Measurements from ENCODE around the gene PUDP. TPM values are rescaled to one million over a fixed set of nuclear protein-coding genes. Genes with fewer than 3 reads are reported as not detected.

The PUDP gene
- total and polyA plus RNA-seq, 12 donors, result 4.3 to 29.3 (median 14.5) TPM

- no peak overlapping the region for H3K27ac ChIP-seq
- no peaks in the 10 kb centered on the region for H3K27me3 ChIP-seq
- TF ChIP-seq CTCF (IDR thresholded peaks at IDR 0.05) (no peak), POLR2A (IDR thresholded peaks at IDR 0.05) (no peak)
- H3K4me3 ChIP-seq, result no peak overlapping the region
- no peak for DNase-seq
- intact Hi-C loops (cut with DNase I), result no loop called here
- H3K9me3 ChIP-seq (replicated peaks in 1 of 3), result no peaks in the 10 kb centered on the region
- no peaks in the 10 kb centered on the region for H3K4me1 ChIP-seq (replicated peaks in 1 of 2)
- WGBS, 4 donors, result 97 to 100% (median 98%) methylated on average over 1 to 2 of the region's 2 CpGs; no CpG with 5 or more reads in 1 of the 4 donors
- no peaks in the 10 kb centered on the region for H3K36me3 ChIP-seq (replicated peaks in 1 of 2)
Measured at GRCh38 chrX:7191681-7192110, 43.7 kb upstream of the PUDP start.

- intact Hi-C loops (cut with DNase I), result no loop called here
- H3K9me3 ChIP-seq (replicated peaks in 1 of 3), result no peaks in the 10 kb centered on the region
- 93 to 100% (median 96%) methylated on average over 2 of the region's 2 CpGs for WGBS, 4 donors
- no peak for DNase-seq
- TF ChIP-seq CTCF (IDR thresholded peaks at IDR 0.05) (no peak), POLR2A (IDR thresholded peaks at IDR 0.05) (no peak)
- H3K27ac ChIP-seq, result no peak overlapping the region
- no peaks in the 10 kb centered on the region for H3K4me1 ChIP-seq (replicated peaks in 1 of 2)
- no peaks in the 10 kb centered on the region for H3K36me3 ChIP-seq (replicated peaks in 1 of 2)
- no peaks in the 10 kb centered on the region for H3K27me3 ChIP-seq
- no peak overlapping the region for H3K4me3 ChIP-seq
Measured at GRCh38 chrX:7190157-7190556, 42.2 kb upstream of the PUDP start.

- Histone ChIP-seq H3K4me1 (replicated peaks in 1 of 2) (no peaks in the 10 kb centered on the region), H3K9me3 (replicated peaks in 1 of 3) (no peaks in the 10 kb centered on the region), H3K27me3 (no peaks in the 10 kb centered on the region), H3K36me3 (replicated peaks in 1 of 2) (no peaks in the 10 kb centered on the region), H3K27ac (no peak overlapping the region), H3K4me3 (no peak overlapping the region)
- WGBS, 4 donors, result 78 to 93% (median 86%) methylated on average over 2 of the region's 2 CpGs
- no peak for DNase-seq
- TF ChIP-seq CTCF (IDR thresholded peaks at IDR 0.05) (no peak), POLR2A (IDR thresholded peaks at IDR 0.05) (no peak)
- intact Hi-C loops (cut with DNase I), result no loop called here
Measured at GRCh38 chrX:7188672-7189071, 40.7 kb upstream of the PUDP start.

- TF ChIP-seq POLR2A (IDR thresholded peaks at IDR 0.05), result no peak
- no peak for TF ChIP-seq CTCF (IDR thresholded peaks at IDR 0.05)
- Histone ChIP-seq H3K9me3 (replicated peaks in 1 of 3) (no peaks in the 10 kb centered on the region), H3K4me1 (replicated peaks in 1 of 2) (no peaks in the 10 kb centered on the region), H3K27me3 (no peaks in the 10 kb centered on the region), H3K4me3 (no peak overlapping the region), H3K36me3 (replicated peaks in 1 of 2) (no peaks in the 10 kb centered on the region), H3K27ac (no peak overlapping the region)
- 43 to 81% (median 59%) methylated on average over 2 to 3 of the region's 3 CpGs for WGBS, 4 donors
- no peak for DNase-seq
- intact Hi-C loops (cut with DNase I), result no loop called here
Measured at GRCh38 chrX:7184816-7185215, 36.9 kb upstream of the PUDP start.

Measured in adrenal gland (tissue), 12 donors.